Measurements from ENCODE around the gene FKBP10.
"Not testable (repeated sequence)": the region's sequence is repeated elsewhere in the genome, so short reads cannot be mapped to it uniquely, and the experiment has no call there.

FKBP10 gene

GRCh38 chr17:41835800-41836549 is 23.2 kb downstream of the FKBP10 start, which contains the start of gene NT5C3B:
TSS of gene NT5C3B (minus strand) at chr17:41836232. CDS start at chr17:41836193, 39 bp downstream.
- no peaks in the 10 kb centered on the region for H3K9me3 ChIP-seq (ENCODE audit: low read length)
- no peaks in the 10 kb centered on the region for H3K27me3 ChIP-seq (ENCODE audit: control insufficient read depth in 1 of 2, insufficient read depth in 2 of 2, low read length in 2 of 2)
- peaks cover 11% of the 10 kb centered on the region for H3K4me1 ChIP-seq (ENCODE audit: insufficient read depth, low read length)
- peak within 1 kb of the TSS; percentile 78 to 94 for H3K4me3 ChIP-seq (ENCODE audit: low read depth in 1 of 2, low read length in 2 of 2)
- peak within 1 kb of the TSS; percentile 54 for H3K9ac ChIP-seq (ENCODE audit: low read length)
- peak within 1 kb of the TSS; percentile 73 for H3K27ac ChIP-seq (ENCODE audit: low read depth, low read length)
- H3K36me3 ChIP-seq (ENCODE audit: insufficient read depth, low read length): peaks cover 16% of the 10 kb centered on the region

GRCh38 chr17:41836550-41837196 is 23.9 kb downstream of the FKBP10 start:
- Histone ChIP-seq H3K4me1 (ENCODE audit: insufficient read depth, low read length) (peaks cover 11% of the 10 kb centered on the region), H3K27ac (ENCODE audit: low read depth, low read length) (no peak overlapping the region), H3K9me3 (ENCODE audit: low read length) (no peaks in the 10 kb centered on the region), H3K27me3 (ENCODE audit: control insufficient read depth in 1 of 2, insufficient read depth in 2 of 2, low read length in 2 of 2) (no peaks in the 10 kb centered on the region), H3K4me3 (ENCODE audit: low read depth in 1 of 2, low read length in 2 of 2) (peak overlapping the region; percentile 68 to 94), H3K9ac (ENCODE audit: low read length) (peak overlapping the region; percentile 53), H3K36me3 (ENCODE audit: insufficient read depth, low read length) (peaks cover 11% of the 10 kb centered on the region)

- Histone ChIP-seq H3K27ac (ENCODE audit: low read depth, low read length) (no peak within 1 kb of the TSS), H3K4me1 (ENCODE audit: insufficient read depth, low read length) (peaks cover 11% of the 10 kb centered on the region), H3K36me3 (ENCODE audit: insufficient read depth, low read length) (peaks cover 2% of the 10 kb centered on the region), H3K9ac (ENCODE audit: low read length) (peak within 1 kb of the TSS; percentile 53), H3K27me3 (ENCODE audit: control insufficient read depth in 1 of 2, insufficient read depth in 2 of 2, low read length in 2 of 2) (no peaks in the 10 kb centered on the region), H3K4me3 (ENCODE audit: low read depth in 1 of 2, low read length in 2 of 2) (peak within 1 kb of the TSS; percentile 68 to 94), H3K9me3 (ENCODE audit: low read length) (no peaks in the 10 kb centered on the region)
Observed at GRCh38 chr17:41837761-41838538, 25.1 kb downstream of the FKBP10 start, which contains the start of gene KLHL10. TSS of gene KLHL10 (plus strand) at chr17:41837825. CDS start at chr17:41837933, 108 bp downstream.

- H3K27me3 ChIP-seq (ENCODE audit: control insufficient read depth in 1 of 2, insufficient read depth in 2 of 2, low read length in 2 of 2); H3K4me3 ChIP-seq (ENCODE audit: low read depth in 1 of 2, low read length in 2 of 2); H3K4me1 ChIP-seq (ENCODE audit: insufficient read depth, low read length); H3K9me3 ChIP-seq (ENCODE audit: low read length); H3K36me3 ChIP-seq (ENCODE audit: insufficient read depth, low read length); H3K27ac ChIP-seq (ENCODE audit: low read depth, low read length); H3K9ac ChIP-seq (ENCODE audit: low read length): not testable (repeated sequence)
Observed at GRCh38 chr17:41839448-41839847, 26.6 kb downstream of the FKBP10 start.

GRCh38 chr17:41840781-41841180 is 28.0 kb downstream of the FKBP10 start:
- H3K36me3 ChIP-seq (ENCODE audit: insufficient read depth, low read length); H3K9ac ChIP-seq (ENCODE audit: low read length); H3K27ac ChIP-seq (ENCODE audit: low read depth, low read length); H3K4me3 ChIP-seq (ENCODE audit: low read depth in 1 of 2, low read length in 2 of 2); H3K27me3 ChIP-seq (ENCODE audit: control insufficient read depth in 1 of 2, insufficient read depth in 2 of 2, low read length in 2 of 2); H3K9me3 ChIP-seq (ENCODE audit: low read length); H3K4me1 ChIP-seq (ENCODE audit: insufficient read depth, low read length): not testable (repeated sequence)

GRCh38 chr17:41844971-41845370 is 32.2 kb downstream of the FKBP10 start:
- no peak overlapping the region for H3K4me3 ChIP-seq (ENCODE audit: low read depth in 1 of 2, low read length in 2 of 2)
- H3K27ac ChIP-seq (ENCODE audit: low read depth, low read length): no peak overlapping the region
- peaks cover 16% of the 10 kb centered on the region for H3K4me1 ChIP-seq (ENCODE audit: insufficient read depth, low read length)
- H3K36me3 ChIP-seq (ENCODE audit: insufficient read depth, low read length): no peaks in the 10 kb centered on the region
- H3K9ac ChIP-seq (ENCODE audit: low read length): no peak overlapping the region
- no peaks in the 10 kb centered on the region for H3K9me3 ChIP-seq (ENCODE audit: low read length)
- no peaks in the 10 kb centered on the region for H3K27me3 ChIP-seq (ENCODE audit: control insufficient read depth in 1 of 2, insufficient read depth in 2 of 2, low read length in 2 of 2)

- Histone ChIP-seq H3K27me3 (ENCODE audit: control insufficient read depth in 1 of 2, insufficient read depth in 2 of 2, low read length in 2 of 2) (no peaks in the 10 kb centered on the region), H3K4me1 (ENCODE audit: insufficient read depth, low read length) (peaks cover 20% of the 10 kb centered on the region), H3K9me3 (ENCODE audit: low read length) (no peaks in the 10 kb centered on the region), H3K9ac (ENCODE audit: low read length) (no peak overlapping the region), H3K27ac (ENCODE audit: low read depth, low read length) (no peak overlapping the region), H3K36me3 (ENCODE audit: insufficient read depth, low read length) (peaks cover 7% of the 10 kb centered on the region), H3K4me3 (ENCODE audit: low read depth in 1 of 2, low read length in 2 of 2) (no peak overlapping the region)
Observed at GRCh38 chr17:41848788-41849187, 36.0 kb downstream of the FKBP10 start.

GRCh38 chr17:41849251-41849990 is 36.6 kb downstream of the FKBP10 start:
- H3K36me3 ChIP-seq (ENCODE audit: insufficient read depth, low read length): peaks cover 13% of the 10 kb centered on the region
- no peak overlapping the region for H3K4me3 ChIP-seq (ENCODE audit: low read depth in 1 of 2, low read length in 2 of 2)
- H3K27ac ChIP-seq (ENCODE audit: low read depth, low read length): no peak overlapping the region
- H3K9ac ChIP-seq (ENCODE audit: low read length): no peak overlapping the region
- no peaks in the 10 kb centered on the region for H3K27me3 ChIP-seq (ENCODE audit: control insufficient read depth in 1 of 2, insufficient read depth in 2 of 2, low read length in 2 of 2)
- no peaks in the 10 kb centered on the region for H3K9me3 ChIP-seq (ENCODE audit: low read length)
- peaks cover 20% of the 10 kb centered on the region for H3K4me1 ChIP-seq (ENCODE audit: insufficient read depth, low read length)

- H3K27me3 ChIP-seq (ENCODE audit: control insufficient read depth in 1 of 2, insufficient read depth in 2 of 2, low read length in 2 of 2); H3K4me3 ChIP-seq (ENCODE audit: low read depth in 1 of 2, low read length in 2 of 2); H3K27ac ChIP-seq (ENCODE audit: low read depth, low read length); H3K9ac ChIP-seq (ENCODE audit: low read length); H3K9me3 ChIP-seq (ENCODE audit: low read length): not testable (repeated sequence)
- peaks cover 17% of the 10 kb centered on the region for H3K36me3 ChIP-seq (ENCODE audit: insufficient read depth, low read length)
- H3K4me1 ChIP-seq (ENCODE audit: insufficient read depth, low read length): peaks cover 20% of the 10 kb centered on the region
Observed at GRCh38 chr17:41851382-41851781, 38.6 kb downstream of the FKBP10 start.

GRCh38 chr17:41860254-41860931 is 47.6 kb downstream of the FKBP10 start:
- Histone ChIP-seq H3K27ac (ENCODE audit: low read depth, low read length) (no peak overlapping the region), H3K27me3 (ENCODE audit: control insufficient read depth in 1 of 2, insufficient read depth in 2 of 2, low read length in 2 of 2) (no peaks in the 10 kb centered on the region), H3K4me1 (ENCODE audit: insufficient read depth, low read length) (peaks cover 19% of the 10 kb centered on the region), H3K4me3 (ENCODE audit: low read depth in 1 of 2, low read length in 2 of 2) (no peak overlapping the region), H3K9ac (ENCODE audit: low read length) (no peak overlapping the region), H3K36me3 (ENCODE audit: insufficient read depth, low read length) (no peaks in the 10 kb centered on the region), H3K9me3 (ENCODE audit: low read length) (no peaks in the 10 kb centered on the region)

Data from muscle layer of colon (tissue), 2 donors.